ENCODE results near the gene FHOD1.

DNA sequence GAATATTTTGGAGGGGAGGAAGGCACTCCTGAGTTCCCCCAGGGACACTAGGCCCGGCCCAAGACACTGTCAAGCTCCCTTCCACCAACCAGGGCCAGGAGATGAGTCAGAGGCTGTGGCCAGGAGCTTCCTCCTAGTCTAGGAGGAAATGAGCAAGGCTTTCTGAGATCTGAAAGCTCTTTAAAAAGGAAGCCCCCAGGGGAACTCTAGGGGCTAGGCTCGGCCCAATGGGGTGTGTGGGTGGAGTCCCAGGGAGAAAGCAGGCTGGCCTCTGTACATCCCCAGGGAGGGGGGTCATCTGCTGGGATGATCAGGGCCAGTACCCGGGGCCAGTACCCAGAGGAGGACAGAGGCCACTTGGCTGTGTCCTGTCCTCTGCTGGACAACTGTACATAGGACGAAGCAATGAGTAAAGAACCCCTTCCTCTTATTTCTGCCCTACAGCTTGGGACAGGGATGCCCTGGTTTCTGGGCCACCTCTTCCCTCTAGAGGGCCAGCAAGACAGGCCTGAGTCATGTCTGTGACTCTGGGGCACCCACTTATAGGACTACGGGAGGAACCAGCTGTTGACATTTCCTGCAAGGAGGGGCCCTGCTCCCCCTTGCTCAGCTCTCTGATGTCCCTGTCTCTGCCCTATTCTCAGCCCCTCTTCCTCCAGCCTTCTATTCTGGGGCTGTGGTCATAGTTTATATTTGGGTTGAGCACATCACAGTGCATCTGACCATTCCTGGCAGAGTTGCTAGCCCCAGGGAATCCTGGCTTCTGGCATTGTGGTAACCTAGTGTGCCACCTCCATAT, 2.7 kb downstream of the FHOD1 start:
- TF ChIP-seq, protein P1, sequence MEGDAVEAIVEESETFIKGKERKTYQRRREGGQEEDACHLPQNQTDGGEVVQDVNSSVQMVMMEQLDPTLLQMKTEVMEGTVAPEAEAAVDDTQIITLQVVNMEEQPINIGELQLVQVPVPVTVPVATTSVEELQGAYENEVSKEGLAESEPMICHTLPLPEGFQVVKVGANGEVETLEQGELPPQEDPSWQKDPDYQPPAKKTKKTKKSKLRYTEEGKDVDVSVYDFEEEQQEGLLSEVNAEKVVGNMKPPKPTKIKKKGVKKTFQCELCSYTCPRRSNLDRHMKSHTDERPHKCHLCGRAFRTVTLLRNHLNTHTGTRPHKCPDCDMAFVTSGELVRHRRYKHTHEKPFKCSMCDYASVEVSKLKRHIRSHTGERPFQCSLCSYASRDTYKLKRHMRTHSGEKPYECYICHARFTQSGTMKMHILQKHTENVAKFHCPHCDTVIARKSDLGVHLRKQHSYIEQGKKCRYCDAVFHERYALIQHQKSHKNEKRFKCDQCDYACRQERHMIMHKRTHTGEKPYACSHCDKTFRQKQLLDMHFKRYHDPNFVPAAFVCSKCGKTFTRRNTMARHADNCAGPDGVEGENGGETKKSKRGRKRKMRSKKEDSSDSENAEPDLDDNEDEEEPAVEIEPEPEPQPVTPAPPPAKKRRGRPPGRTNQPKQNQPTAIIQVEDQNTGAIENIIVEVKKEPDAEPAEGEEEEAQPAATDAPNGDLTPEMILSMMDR (IDR thresholded peaks at IDR 0.05): peak in 1 of 6 experiments; percentile 26
- TF ChIP-seq POLR2A (IDR thresholded peaks at IDR 0.05): peak in 1 of 4 donors; percentile 12
